ENCODE data around the gene RIN3.

RIN3 gene

DNA sequence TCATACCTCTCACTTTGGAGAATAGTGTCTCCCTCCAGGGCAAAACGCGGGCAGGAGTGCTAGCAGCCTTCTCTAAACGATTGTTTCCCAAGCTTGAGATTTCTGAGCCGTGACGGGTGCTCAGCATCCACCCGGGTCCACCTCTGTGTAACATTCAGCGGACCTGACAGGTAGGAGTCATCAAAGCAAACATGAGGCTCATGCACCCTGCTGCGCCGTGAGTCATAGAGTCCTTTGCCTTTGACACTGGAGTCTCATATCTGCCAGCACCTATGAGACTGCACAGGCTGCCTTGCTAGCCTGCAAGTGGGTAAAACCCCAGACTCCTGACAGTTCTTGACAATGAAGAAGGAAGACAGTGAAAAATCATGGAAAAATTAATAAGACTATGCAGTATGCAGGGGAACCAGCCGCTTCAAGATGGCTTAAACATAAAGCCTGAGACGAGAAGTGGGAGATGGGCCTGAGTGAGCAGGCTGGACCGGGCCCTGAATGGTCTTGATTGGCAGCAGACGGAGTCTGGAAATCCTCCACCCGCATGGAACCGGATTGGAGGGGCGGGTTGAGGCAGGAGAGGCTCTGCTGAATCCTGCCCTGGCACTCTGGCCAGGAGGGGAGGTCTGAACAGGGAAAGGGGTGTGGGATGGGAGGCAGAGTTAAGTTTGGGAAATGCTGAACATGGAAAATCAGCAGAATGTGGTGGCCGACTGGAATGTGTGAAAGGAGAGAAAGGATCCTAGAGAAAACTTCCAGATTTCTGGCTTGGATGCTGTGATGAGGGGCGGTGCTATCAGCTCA lies 180.6 kb downstream of the RIN3 start:
- ChIA-PET CTCF (interaction anchor here (1.1 to 2.7 kb wide), 2 partner anchors 7 to 92 kb away, joined by 3 to 7 read pairs; no protein-coding TSS in a partner anchor), POLR2A (ENCODE audit: low non-redundant PET) (no interaction called here)
- no peak overlapping the region for H3K27ac ChIP-seq
- DNase-seq (ENCODE audit: low spot score), result no peak
- TF ChIP-seq CTCF (conservative IDR thresholded peaks at IDR 0.05; ENCODE audit: low read depth), result no peak

- TF ChIP-seq CTCF (conservative IDR thresholded peaks at IDR 0.05; ENCODE audit: low read depth), result no peak
- DNase-seq (ENCODE audit: low spot score), result no peak
- ChIA-PET CTCF (interaction anchor here (1.1 to 2.7 kb wide), 2 partner anchors 8 to 91 kb away, joined by 3 to 7 read pairs; no protein-coding TSS in a partner anchor), POLR2A (ENCODE audit: low non-redundant PET) (no interaction called here)
- H3K27ac ChIP-seq, result no peak overlapping the region
Measured at GRCh38 chr14:92694807-92695206, 181.2 kb downstream of the RIN3 start.

GRCh38 chr14:92695562-92695961 lies 182.0 kb downstream of the RIN3 start:
- DNase-seq (ENCODE audit: low spot score), result no peak
- POLR2A ChIA-PET (ENCODE audit: low non-redundant PET), result no interaction called here
- no peak overlapping the region for H3K27ac ChIP-seq
- TF ChIP-seq CTCF (conservative IDR thresholded peaks at IDR 0.05; ENCODE audit: low read depth), result no peak
- CTCF ChIA-PET, result interaction anchor here (0.6 to 2.7 kb wide), 4 partner anchors 9 to 91 kb away, joined by 3 to 7 read pairs (median 4); no protein-coding TSS in a partner anchor

DNA sequence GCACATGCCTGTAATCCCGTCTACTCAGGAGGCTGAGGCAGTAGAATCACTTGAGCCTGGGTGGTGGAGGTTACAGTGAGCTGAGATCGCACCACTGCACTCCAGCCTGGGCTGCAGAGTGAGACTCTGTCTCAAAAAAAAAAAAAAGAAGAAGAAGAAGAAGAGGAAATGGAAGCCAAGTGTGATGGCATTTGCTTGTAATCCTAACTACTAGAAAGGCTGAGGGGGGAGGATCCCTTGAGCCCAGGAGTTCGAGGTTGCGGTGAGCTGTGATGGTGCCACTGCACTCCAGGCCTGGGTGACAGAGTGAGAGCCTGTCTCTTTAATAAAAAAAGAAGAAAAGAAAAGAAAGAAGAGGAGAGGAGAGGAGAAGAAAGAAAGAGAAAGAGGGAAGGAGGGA lies 182.8 kb downstream of the RIN3 start:
- no peak for DNase-seq (ENCODE audit: low spot score)
- H3K27ac ChIP-seq, result no peak overlapping the region
- POLR2A ChIA-PET (ENCODE audit: low non-redundant PET), result no interaction called here
- CTCF ChIA-PET, result interaction anchor here (0.6 to 2.7 kb wide), 2 partner anchors 10 to 66 kb away, joined by 3 to 7 read pairs; no protein-coding TSS in a partner anchor
- TF ChIP-seq CTCF (conservative IDR thresholded peaks at IDR 0.05; ENCODE audit: low read depth), result no peak

- CTCF ChIA-PET, result interaction anchor here (0.6 to 1.1 kb wide), 3 partner anchors 11 to 1983 kb away, joined by 3 read pairs; no protein-coding TSS in a partner anchor
- TF ChIP-seq CTCF (conservative IDR thresholded peaks at IDR 0.05; ENCODE audit: low read depth), result no peak
- POLR2A ChIA-PET (ENCODE audit: low non-redundant PET), result interaction anchor here (0.6 kb wide), 1 partner anchor 8 kb away, joined by 3 read pairs; no protein-coding TSS in a partner anchor
- H3K27ac ChIP-seq, result no peak overlapping the region
- DNase-seq (ENCODE audit: low spot score), result no peak
Measured at GRCh38 chr14:92698393-92698792, 184.8 kb downstream of the RIN3 start.

DNA sequence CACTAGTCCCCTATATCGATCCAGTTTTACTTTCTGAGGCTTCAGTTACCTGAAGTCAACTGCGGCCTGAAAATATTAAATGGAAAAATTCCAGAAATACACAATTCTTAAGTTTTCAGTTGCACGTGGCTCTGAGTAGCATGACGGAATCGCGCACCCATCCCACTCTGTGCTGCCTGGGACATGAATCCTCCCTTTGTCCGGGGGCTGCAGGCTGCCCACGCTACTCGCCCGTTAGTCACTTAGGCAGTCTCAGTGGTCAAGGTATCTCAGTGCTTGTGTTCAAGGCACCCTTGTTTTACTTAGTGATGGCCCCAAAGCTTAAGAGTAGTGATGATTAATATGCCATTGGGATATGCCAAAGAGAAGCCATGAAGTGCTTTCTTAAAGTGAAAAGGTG lies 188.2 kb downstream of the RIN3 start:
- CTCF ChIA-PET, result no interaction called here
- no peak overlapping the region for H3K27ac ChIP-seq
- POLR2A ChIA-PET (ENCODE audit: low non-redundant PET), result no interaction called here

More for the DNA sequence above, 188.2 kb downstream of the RIN3 start:
- DNase-seq (ENCODE audit: low spot score), result no peak
- TF ChIP-seq CTCF (conservative IDR thresholded peaks at IDR 0.05; ENCODE audit: low read depth), result no peak
